NCI-H774 (cell line): ENCODE measurements around the gene RMI1.
"Not testable (repeated sequence)": the region's sequence is repeated elsewhere in the genome, so short reads cannot be mapped to it uniquely, and the experiment has no call there.

Source experiments
- DNase-seq: peaks from one replicate; lab custom pipeline; 2025; lab: John Stamatoyannopoulos, UW

The RMI1 gene

GRCh38 chr9:83980395-83981125 is at the start of gene RMI1:
Gene RMI1, plus strand, starts transcription at chr9:83980805. Its CDS starts 20,182 bp downstream, at chr9:84000987.
- peak; percentile 97 for DNase-seq

- DNase-seq: no peak
Observed at GRCh38 chr9:83930881-83931280, 49.7 kb upstream of the RMI1 start.

DNA sequence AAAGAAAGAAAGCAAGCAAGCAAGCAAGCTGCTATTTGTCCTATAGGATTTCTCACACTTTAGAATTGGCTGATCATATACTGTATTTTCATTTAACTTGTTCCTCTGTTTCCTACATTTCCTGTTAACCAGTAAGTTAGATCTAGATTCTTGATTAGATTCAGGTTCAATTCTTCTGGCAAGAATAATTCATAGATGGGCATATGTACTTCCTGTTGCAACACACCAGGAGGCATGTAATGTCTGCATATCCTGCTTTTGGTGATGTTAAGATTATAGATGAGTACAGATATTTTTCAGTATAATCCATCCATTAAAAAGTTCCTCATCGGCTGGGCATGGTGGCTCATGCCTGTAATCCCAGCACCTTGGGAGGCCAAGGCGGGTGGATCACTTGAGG is 48.6 kb upstream of the RMI1 start:
- DNase-seq: no peak

- DNase-seq: no peak
Observed at GRCh38 chr9:83932851-83933250, 47.8 kb upstream of the RMI1 start.

GRCh38 chr9:83933790-83934189 is 46.8 kb upstream of the RMI1 start:
- DNase-seq: no peak

DNA sequence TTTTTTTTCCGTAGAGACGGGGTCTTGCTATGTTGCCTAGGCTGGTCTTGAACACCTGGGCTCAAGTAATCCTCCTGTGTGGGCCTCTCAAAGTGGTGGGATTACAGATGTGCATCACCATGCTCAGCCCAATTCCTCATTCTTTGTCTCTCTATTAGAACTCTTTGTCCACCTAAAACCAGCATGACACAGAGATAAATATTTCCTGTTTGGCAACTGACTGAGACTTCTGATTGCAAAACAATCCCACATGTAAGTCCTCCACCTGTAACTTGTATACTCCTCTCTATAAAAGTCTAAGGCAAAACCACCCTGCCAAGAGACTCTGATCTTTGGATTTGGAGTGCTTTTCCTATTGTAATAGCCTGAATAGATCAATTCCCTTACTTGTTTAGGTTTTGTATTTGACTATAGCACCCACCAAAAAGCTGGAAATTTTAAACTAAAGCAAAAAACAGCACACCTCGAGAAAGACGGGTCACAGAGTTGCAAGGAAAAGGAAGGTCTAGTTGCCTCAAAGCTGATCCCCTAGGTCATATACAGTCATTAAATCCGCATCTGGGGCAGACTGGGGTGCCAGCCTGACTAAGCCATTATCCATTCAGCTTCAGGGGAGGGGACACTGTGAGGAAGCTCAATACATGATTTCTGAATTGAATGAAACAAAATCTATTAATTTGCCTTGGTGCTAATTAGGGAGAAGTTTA is 45.9 kb upstream of the RMI1 start:
- DNase-seq: no peak

GRCh38 chr9:83935276-83935935 is 45.2 kb upstream of the RMI1 start:
- no peak for DNase-seq

- DNase-seq: no peak
Observed at GRCh38 chr9:83936523-83936922, 44.1 kb upstream of the RMI1 start.

GRCh38 chr9:83937861-83938455 is 42.6 kb upstream of the RMI1 start:
- peak; percentile 45 for DNase-seq

DNA sequence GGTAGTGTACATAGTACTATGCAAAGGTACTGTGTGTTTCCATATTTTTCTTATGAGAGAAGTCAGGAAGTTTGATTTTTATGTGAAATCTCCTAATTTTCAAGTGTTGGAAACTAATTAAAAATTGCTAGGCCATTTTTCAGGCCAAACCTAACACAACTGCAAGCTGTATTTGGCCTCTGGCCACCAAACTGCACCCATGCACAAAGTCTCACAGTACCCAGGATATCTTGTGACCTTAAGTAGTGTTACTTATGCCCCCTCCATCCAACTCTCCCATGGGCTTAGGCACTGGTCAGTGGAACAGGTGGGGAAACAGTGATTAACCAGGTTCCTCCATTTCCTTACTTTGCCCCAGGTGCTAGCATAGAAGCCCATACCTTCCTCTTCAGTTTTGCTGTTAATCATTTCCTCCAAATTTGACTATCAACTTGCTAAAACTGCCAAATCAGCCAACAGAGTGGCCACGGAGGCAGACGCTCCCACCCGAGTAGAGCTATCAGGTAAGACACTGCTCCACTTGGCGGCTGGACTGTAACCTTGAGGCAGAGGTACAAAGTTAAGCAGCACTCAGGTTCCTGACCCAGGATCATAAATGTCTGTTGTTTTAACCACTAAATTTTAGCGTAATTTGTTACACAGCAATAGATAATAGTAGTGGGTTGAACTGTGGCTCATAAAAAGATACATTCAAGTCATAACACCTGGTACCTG is 39.9 kb upstream of the RMI1 start:
- DNase-seq: no peak

GRCh38 chr9:83948096-83948495 is 32.5 kb upstream of the RMI1 start:
- DNase-seq: not testable (repeated sequence)

DNA sequence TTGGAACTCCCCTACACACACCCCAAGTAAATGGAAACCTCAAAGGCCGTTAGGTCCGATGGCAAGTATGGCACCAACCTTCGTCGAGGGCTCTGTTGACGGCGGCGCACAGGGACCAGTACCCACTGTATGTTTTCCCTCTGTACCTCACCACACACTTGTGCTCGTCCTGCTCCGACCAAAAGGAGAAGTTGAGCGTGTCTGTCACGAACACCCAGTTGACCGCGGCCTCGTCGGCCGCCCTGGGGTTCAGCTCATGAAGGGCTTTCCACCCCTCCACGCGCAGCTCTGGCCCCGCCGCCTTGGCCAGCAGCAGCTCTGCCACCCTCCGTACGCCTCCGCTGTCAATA is 24.5 kb upstream of the RMI1 start:
- DNase-seq: no peak

- DNase-seq: peak; percentile 75
Observed at GRCh38 chr9:83956436-83957247, 24.0 kb upstream of the RMI1 start.

GRCh38 chr9:83957248-83957513 is 23.4 kb upstream of the RMI1 start:
- DNase-seq: no peak

DNA sequence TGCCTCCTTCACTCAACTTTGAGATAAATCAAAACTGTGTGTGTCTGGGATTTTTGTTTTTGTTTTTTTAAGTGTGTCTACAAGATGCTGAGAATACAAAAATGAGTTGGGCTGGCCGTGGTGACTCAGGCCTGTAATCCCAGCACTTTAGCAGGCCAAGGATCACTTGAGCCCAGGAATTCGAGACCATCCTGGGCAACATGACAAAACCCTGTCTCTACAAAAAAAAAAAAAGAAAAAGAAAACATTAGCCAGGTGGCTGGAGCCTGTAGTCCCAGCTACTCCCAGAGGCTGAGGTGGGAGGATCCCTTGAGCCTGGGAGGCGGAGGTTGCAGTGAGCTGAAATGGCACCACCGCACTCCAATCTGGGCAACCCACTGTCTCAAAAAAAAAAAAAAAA is 21.5 kb upstream of the RMI1 start:
- no peak for DNase-seq

- no peak for DNase-seq
Observed at GRCh38 chr9:83960991-83961390, 19.6 kb upstream of the RMI1 start.

- no peak for DNase-seq
Observed at GRCh38 chr9:83962165-83962564, 18.4 kb upstream of the RMI1 start.

DNA sequence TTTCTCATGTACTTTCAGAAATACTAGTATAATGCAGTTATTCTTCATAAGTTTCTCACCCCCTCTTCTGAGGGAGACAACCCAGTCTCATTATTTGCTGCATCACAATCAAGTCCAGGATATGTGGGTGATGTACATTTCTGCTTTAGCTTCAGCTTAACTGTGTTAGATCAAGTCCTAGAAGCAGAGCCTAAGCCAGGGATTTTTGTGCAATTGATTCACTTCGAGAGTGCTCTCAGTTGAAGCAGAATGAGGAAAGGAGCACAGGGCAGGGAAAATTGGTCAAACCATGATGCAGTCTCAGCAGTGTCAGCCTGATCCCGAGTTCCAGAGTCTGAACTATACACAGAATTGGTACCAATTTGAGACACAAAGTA is 15.6 kb upstream of the RMI1 start:
- DNase-seq: no peak

DNA sequence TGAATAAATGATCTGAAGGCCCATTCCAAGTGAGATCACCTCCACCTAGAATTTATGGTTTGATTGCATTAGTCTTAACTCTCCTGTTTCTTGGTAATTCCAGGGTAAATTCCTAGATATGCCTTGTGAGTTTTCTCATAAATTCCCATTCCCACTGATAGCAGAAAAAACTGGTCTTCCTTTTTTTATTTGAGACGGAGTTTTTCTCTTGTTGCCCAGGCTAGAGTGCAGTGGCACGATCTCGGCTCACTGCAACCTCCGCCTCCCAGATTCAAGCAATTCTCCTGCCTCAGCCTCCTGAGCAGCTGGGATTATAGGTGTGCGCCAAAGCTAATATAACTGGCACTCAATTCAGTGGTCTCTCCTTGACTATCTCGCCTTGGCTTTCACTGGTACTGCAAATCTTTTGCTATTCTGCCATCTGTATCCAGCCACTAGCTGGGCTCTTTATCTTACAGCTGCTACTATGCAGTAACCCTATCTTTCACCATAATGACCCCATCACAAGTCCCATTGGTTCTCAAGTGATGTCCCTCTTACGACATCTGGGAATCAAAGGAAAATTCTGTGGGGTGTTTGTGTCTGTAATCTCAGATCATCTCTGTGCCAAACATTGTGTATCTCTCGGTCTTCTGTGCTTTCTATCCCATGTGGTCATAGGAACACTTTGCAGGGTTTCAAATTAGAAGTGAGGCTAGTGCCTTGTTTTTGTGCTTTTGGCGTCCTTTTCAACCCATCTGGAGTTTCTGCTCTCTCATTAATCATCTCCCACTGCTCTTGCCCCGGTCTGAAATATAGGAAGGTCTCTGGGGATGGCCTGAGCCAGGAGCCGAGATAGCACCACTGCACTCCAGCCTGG is 15.0 kb upstream of the RMI1 start:
- no peak for DNase-seq

GRCh38 chr9:83966209-83966582 is 14.4 kb upstream of the RMI1 start:
- DNase-seq: no peak

DNA sequence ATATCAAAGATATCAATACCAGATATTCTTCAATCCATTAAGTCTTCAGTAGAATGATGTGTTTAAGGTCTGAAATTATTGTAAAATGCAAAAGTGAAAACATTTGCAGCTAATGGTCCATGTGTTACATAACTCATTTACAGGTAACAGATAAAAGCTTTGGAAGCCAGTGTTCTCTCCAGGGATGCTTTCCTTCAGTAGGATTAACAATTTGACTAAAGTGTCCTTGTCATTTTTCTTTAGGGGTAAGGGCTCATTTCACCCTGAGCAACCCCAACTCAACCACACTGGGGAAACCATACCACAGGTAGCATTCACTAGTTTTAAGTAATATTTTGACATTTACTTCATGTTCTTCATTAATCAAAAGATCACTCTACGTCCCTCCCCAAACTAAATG is 13.5 kb upstream of the RMI1 start:
- DNase-seq: no peak
